NCI-H2196 (cell line): ENCODE data around the gene RAB11FIP4.

ENCODE experiments used
- DNase-seq: peaks from one replicate; lab custom pipeline; 2025; ENCODE audit not compliant: unreplicated experiment; lab: John Stamatoyannopoulos, UW

RAB11FIP4 gene

GRCh38 chr17:31495022-31495885 lies 103.8 kb downstream of the RAB11FIP4 start:
- peak; percentile 69 for DNase-seq

- no peak for DNase-seq
Measured at GRCh38 chr17:31496097-31496496, 104.6 kb downstream of the RAB11FIP4 start.

DNA sequence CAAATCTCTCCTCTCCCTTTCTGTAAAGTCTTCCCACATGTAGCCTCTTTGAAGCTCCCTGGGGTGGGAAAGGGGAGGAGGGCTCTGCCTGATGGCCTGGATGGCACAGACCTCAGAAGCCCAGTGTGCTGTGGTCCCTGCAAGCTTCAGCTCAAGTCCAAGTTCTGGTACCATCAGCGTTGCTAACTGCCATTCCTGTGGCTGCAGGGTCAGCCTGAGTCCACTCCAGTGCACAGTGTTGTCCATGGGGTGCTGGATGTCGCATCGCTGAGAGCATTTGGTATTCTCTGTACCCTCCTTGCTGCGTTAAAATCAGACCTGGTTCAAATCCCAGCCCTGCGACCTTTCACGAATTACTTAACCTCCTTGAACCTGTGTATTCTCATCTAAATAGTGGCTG lies 105.1 kb downstream of the RAB11FIP4 start:
- no peak for DNase-seq

- DNase-seq: no peak
Measured at GRCh38 chr17:31497431-31497830, 106.0 kb downstream of the RAB11FIP4 start.

DNA sequence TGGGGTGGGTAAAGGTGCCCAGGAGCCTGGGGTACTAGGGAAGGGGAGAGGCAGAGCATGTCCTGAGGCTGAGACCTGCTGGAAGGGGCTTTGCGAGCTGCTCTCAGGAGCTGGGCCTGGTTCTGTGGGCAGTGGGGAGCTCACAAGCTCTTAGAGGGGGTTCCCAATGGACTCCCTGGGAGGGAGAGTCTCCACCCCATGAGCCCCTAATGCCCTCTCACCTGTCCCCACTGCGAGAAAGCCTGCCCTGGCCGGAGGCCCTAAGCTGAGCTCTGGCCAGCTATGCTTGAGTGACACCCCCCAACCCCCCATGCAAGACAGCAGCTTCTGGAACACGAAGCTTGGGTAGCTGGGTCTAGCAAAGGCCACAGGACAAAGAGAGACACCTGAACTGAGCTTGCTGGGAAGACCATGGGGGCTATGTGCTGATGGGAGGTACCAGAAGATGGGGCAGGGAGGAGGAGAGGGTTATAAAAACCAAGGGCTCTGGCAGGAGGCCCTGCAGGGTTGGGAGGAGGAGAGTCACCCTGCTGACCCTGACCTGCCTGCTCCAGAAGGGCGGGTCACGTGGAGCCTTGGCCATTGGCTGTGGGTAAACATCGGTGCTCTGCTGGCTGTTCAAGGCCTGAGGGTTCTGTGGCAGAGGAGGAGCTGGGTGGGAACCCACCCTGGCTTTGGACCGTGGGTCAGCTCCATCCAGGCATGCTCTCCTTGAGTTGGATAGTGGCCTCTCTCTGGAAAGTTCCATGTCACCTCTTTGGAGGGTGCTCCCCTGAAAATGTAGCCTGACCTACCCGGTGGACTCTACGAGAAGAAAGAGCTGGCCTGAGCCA lies 106.7 kb downstream of the RAB11FIP4 start:
- DNase-seq: no peak

DNA sequence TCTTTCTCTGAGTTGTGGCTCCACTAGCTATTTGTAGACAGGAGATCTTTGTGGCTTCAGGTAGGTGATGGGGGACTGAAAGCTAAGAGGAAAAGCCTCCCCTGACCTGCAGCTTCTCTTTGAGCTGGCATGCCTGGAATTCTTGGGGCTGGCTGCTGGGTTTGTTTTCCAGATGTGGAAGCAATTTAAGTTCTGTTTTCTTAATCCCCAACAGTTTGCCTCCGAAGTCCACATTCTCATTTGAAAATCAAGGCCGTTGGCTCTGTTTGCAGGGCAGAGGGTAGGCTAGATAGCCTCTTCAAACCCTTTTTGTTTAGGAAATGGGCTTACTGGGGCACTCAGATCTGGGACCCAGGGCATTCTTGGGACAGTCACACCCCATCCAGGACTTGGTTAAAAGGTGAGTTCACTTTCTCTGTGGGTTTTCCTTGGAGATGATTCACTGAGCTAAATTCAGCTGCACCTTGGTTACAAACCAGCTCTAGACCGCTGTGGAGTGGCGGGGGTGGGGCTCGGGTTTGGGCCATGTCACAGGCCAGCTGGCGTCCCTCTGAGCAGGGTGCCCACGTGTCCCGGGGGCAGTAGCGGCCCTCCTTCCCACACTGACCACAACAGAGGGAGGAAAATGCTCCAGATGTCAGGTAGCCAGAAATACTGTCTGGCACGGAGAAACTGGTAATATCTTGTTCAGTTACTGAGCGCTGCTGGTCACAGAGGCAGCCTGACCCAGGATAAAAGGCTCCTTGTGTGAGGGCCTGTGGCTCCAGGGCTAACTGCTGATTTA lies 108.5 kb downstream of the RAB11FIP4 start:
- DNase-seq: peak; percentile 8

DNA sequence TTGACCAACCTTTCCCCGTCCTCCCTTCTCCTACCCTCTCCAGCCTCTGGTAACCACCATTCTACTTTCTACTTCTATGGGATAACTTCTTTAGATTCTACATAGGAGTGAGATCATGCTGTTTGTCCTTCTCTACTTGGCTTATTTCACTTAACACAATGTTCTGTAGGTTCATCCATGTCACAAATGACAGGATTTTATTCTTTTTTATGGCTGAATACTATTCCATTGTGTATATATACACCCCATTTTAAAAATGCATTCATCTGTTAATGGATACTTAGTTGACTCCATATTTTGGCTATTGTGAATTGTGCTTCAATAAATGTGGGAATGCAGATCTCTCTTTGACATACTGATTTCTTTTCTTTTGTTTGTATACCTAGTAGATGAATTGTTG lies 115.0 kb downstream of the RAB11FIP4 start:
- DNase-seq: no peak

DNA sequence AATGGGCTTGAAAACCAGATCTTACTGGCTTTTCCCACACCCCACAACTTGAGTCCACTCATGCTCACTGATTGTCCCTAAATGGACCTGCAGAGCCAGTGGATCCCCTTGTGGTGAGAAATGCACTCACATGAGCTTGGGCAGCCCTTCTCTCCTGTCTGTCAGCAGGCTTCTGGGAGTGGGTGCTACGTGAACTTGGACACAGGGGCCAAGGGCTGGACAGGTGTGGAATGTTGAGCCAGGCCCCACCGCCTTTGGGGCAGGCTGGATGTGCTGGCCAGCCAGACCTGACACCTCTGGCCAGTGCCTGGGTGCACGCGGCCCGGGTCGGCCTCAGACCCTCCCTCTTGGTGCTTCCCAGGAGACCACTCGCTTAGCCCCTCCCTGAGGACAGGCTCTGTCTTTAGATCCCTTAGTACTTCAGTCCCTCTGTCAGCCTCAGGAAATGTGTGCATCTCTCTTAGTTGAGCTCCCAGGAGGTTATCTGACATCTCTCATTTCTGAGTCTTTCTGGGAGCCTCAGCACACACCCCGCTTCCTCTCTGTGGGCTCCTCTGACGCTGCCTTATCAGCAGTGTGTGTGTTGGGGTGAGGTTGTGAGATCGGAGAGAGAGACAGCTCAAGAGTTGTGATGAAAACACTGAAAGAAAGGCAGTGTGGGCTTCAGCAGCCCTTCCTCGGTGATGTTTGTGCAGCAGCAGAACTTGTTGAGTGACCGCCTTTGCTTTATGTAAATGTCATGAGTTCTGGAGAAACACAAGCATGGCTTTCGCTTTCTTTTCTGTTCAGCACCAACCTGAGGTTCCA lies 117.0 kb downstream of the RAB11FIP4 start:
- no peak for DNase-seq

GRCh38 chr17:31509095-31509804 lies 117.8 kb downstream of the RAB11FIP4 start:
- DNase-seq: no peak

GRCh38 chr17:31509805-31510177 lies 118.3 kb downstream of the RAB11FIP4 start:
- no peak for DNase-seq

DNA sequence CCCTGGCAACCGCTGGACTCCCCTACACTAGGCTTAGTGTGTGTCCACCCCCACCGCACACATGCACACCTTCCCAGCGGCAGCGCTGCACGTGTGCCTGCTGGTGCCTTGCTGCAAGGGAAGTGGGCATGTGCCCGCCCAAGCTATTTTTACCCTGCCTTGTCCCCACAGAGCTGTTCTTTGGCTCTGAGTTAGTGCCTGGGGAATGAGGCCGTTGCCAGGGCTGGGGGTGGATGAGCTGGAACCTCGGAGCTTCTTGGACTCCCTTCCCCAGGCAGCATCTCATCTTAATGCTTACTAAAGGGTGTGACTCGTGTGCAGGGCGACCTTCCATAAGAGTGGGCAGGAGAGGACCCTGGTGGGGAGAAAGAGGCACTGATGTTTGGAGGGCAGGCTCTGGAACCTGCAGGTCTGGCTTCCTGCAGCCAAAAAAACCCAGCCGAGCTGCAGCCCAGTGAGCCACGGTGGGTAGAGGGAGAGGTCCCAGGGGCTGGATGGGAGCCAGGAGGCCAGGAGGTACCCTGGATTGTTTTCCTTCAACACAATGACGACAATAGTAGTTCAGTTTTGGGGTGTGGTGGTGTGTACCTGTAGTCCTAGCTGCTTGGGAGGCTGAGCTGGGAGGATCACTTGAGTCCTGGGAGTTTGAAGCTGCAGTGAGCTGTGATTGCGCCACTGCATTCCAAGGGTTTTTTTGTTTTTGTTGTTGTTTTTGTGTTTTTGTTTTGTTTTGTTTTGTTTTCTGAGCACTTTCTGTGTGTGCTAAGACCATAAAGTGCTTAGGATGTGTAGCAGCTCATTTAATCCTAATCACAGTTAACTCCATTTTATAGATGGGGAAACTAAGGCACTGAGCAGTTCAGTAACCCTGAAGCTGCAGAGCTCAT lies 119.1 kb downstream of the RAB11FIP4 start:
- DNase-seq: no peak

GRCh38 chr17:31511195-31511578 lies 119.7 kb downstream of the RAB11FIP4 start:
- peak; percentile 16 for DNase-seq

DNA sequence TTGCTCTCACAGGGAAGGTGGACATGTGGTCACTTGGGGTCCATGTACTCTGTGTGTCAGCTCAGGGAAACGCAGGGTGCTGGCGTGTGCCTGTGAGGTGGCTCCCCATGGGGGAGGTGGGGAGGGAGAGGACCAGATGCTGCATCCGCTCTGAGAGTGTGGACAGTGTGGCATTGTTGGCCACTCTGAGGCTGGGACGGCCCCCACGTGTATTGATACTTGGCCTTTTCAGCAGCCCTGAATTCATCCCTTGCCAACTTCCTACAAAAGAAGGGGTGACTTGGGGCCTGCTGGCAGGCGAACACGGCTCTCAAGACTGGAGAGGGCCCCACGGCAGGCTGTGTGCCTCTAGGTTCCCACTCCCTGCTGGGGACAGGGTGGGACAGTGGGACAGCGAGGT lies 120.1 kb downstream of the RAB11FIP4 start:
- DNase-seq: no peak

DNA sequence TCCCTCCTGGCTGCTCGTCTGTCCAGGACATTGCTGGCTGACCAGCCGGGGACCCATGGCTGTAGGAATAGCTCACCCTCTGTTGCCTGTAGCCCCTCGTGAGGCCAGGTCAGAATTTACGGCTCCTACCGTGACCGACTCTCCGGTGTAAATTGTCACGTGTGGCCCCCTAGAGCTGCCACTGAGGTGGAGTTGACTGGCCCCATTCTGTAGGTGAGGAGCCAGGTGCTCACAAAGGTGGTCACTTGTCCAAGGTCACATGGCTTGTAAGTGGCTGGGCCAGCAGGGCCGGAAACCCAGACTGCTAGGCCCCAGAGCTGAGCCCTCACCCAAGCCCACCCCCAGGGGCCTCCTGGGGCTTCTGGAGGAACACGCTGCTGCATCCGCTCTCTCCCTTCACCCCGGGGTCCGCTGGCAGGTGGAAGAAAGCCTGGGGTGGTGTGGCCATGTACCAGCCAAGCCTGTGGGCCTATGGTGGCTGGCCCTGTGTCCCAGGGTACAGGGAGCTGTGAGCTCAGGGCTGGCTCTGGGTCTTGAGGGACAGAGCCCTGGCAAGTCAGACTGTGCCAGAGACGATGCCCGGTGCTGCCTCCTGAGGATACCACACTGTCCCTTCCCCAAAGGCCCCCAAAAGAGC lies 120.7 kb downstream of the RAB11FIP4 start:
- DNase-seq: no peak

GRCh38 chr17:31512796-31513195 lies 121.3 kb downstream of the RAB11FIP4 start:
- DNase-seq: no peak

GRCh38 chr17:31513731-31514427 lies 122.4 kb downstream of the RAB11FIP4 start:
- no peak for DNase-seq

GRCh38 chr17:31515267-31515666 lies 123.8 kb downstream of the RAB11FIP4 start:
- DNase-seq: no peak

- DNase-seq: peak; percentile 28
Measured at GRCh38 chr17:31517524-31517923, 126.0 kb downstream of the RAB11FIP4 start.
